DOHH2 (cell line): ENCODE data around the gene PHF2.

Experiments
- CTCF ChIP-seq: fragments of 200-600 bp; sonication (generic); IDR thresholded peaks from one replicate; pipeline ENCODE4 v1.5.1; 2014; ENCODE audit warnings: antibody characterized with exemption, mild to moderate bottlenecking, low read depth, low read length; ENCODE audit not compliant: poor library complexity, severe bottlenecking
- EZH2phosphoT487 ChIP-seq: fragments of 200-600 bp; sonication (generic); IDR thresholded peaks from 2 replicates; pipeline ENCODE4 v1.6.1; 2017; ENCODE audit warnings: borderline replicate concordance, mild to moderate bottlenecking, antibody characterized with exemption, low read length, moderate library complexity, mixed read lengths

GRCh38 chr9:93623753-93624152 lies 47.4 kb downstream of the PHF2 start:
- no peak for TF ChIP-seq CTCF
- TF ChIP-seq EZH2phosphoT487: no peak
